Measurements from ENCODE around the gene WT1. TPM values are rescaled to one million over a fixed set of nuclear protein-coding genes. Genes with fewer than 3 reads are reported as not detected.

Gene WT1
- total RNA-seq, 1 donor from 2014 or later = not detected

GRCh38 chr11:32417806-32418205 lies 17.5 kb downstream of the WT1 start:
- TF ChIP-seq, protein P1, sequence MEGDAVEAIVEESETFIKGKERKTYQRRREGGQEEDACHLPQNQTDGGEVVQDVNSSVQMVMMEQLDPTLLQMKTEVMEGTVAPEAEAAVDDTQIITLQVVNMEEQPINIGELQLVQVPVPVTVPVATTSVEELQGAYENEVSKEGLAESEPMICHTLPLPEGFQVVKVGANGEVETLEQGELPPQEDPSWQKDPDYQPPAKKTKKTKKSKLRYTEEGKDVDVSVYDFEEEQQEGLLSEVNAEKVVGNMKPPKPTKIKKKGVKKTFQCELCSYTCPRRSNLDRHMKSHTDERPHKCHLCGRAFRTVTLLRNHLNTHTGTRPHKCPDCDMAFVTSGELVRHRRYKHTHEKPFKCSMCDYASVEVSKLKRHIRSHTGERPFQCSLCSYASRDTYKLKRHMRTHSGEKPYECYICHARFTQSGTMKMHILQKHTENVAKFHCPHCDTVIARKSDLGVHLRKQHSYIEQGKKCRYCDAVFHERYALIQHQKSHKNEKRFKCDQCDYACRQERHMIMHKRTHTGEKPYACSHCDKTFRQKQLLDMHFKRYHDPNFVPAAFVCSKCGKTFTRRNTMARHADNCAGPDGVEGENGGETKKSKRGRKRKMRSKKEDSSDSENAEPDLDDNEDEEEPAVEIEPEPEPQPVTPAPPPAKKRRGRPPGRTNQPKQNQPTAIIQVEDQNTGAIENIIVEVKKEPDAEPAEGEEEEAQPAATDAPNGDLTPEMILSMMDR (IDR thresholded peaks at IDR 0.05) = no peak
- Mint-ChIP-seq H3K9me3 (no peaks in the 10 kb centered on the region), H3K4me1 (peaks cover 3% of the 10 kb centered on the region), H3K36me3 (ENCODE audit: low read depth) (no peaks in the 10 kb centered on the region), H3K4me3 (no peak overlapping the region), H3K27ac (no peak overlapping the region), H3K27me3 (peaks cover 3% of the 10 kb centered on the region)
- no peak for DNase-seq
- no peak for ATAC-seq (ENCODE audit: low read depth)
- CTCF ChIA-PET = no interaction called here
- POLR2A ChIA-PET = no interaction called here
- intact Hi-C loops (cut with micrococcal nuclease) = no loop called here

DNA sequence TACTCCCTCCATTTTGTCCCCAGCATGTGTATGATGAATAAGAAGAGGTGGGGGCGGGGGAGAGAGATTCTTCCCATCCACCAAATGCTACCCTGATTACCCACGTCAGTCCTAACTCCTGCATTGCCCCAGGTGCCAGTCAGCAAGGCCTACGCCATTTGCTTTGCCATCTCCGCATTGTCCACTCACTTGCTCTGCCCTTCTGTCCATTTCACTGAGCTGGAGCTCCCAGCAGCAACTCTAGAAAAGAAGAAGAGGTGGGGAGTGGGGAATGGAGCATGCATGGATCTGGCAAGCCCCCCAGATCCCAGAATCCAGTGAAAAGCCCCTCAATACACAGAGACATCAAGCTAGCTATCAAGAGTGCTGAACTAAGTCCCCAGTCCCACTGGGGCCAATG lies 19.0 kb downstream of the WT1 start:
- peaks cover 3% of the 10 kb centered on the region for H3K27me3 Mint-ChIP-seq
- intact Hi-C loops (cut with micrococcal nuclease) = no loop called here
- no peak overlapping the region for H3K4me3 Mint-ChIP-seq
- DNase-seq = no peak
- H3K36me3 Mint-ChIP-seq (ENCODE audit: low read depth) = no peaks in the 10 kb centered on the region
- ChIA-PET POLR2A (no interaction called here), CTCF (no interaction called here)
- H3K9me3 Mint-ChIP-seq = no peaks in the 10 kb centered on the region
- ATAC-seq (ENCODE audit: low read depth) = no peak
- peaks cover 3% of the 10 kb centered on the region for H3K4me1 Mint-ChIP-seq
- H3K27ac Mint-ChIP-seq = no peak overlapping the region
- TF ChIP-seq, protein P1 (IDR thresholded peaks at IDR 0.05) = no peak

DNA sequence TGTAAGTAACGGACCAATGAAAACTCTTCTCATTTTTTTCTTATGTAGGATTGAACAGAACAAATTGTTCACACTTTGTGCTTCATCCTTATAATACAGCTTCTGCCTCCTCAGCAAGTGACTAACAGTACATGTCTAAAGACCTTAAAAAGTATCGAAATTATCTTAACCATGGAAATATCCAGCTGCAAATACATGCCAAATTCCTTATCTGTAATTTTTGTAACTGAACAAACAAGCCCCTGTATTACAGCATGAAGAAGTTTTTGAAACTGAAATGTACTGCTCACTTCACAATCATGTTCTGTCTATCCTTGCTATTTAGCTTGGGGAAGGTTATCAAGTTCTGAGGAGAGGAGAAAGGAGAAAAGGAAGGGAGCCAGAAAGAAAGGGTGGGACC lies 20.4 kb downstream of the WT1 start:
- H3K27ac Mint-ChIP-seq = no peak overlapping the region
- H3K4me3 Mint-ChIP-seq = no peak overlapping the region
- CTCF ChIA-PET = no interaction called here
- intact Hi-C loops (cut with micrococcal nuclease) = no loop called here
- no peaks in the 10 kb centered on the region for H3K9me3 Mint-ChIP-seq
- POLR2A ChIA-PET = no interaction called here
- H3K36me3 Mint-ChIP-seq (ENCODE audit: low read depth) = no peaks in the 10 kb centered on the region
- DNase-seq (no peak), ATAC-seq (ENCODE audit: low read depth) (no peak)
- TF ChIP-seq, protein P1 (IDR thresholded peaks at IDR 0.05) = no peak
- H3K27me3 Mint-ChIP-seq = peaks cover 3% of the 10 kb centered on the region
- H3K4me1 Mint-ChIP-seq = no peaks in the 10 kb centered on the region

- DNase-seq = no peak
- Mint-ChIP-seq H3K9me3 (no peaks in the 10 kb centered on the region), H3K27ac (no peak overlapping the region), H3K4me3 (no peak overlapping the region), H3K27me3 (peaks cover 3% of the 10 kb centered on the region), H3K36me3 (ENCODE audit: low read depth) (no peaks in the 10 kb centered on the region), H3K4me1 (no peaks in the 10 kb centered on the region)
- ChIA-PET CTCF (no interaction called here), POLR2A (interaction anchor here (0.6 kb wide), 1 partner anchor 9 kb away, joined by 3 read pairs; no protein-coding TSS in a partner anchor)
- intact Hi-C loops (cut with micrococcal nuclease) = no loop called here
- ATAC-seq (ENCODE audit: low read depth) = no peak
- TF ChIP-seq, protein P1 (IDR thresholded peaks at IDR 0.05) = no peak
Observed at GRCh38 chr11:32411942-32412615, 23.3 kb downstream of the WT1 start.

DNA sequence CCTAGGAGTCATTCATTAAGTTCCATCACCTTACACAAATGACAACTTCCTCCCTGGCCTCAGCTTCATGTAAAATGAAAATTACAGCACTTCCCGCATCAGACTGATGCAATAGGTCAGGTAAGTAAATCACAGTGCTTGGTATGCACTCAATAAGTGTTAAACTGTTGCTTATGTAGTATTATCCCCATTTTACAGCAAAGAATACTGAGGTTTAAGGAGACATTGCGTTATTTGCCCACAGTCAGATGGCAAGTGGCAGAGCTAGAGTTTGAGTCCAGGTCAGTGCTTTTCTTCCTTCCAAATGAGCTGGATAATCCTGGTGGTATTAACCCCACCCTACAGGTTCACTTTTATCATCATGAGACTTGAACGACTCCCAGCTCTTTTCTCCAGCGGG lies 29.7 kb downstream of the WT1 start:
- no peak overlapping the region for H3K27ac Mint-ChIP-seq
- intact Hi-C loops (cut with micrococcal nuclease) = no loop called here
- H3K36me3 Mint-ChIP-seq (ENCODE audit: low read depth) = no peaks in the 10 kb centered on the region
- ChIA-PET CTCF (no interaction called here), POLR2A (no interaction called here)
- H3K9me3 Mint-ChIP-seq = peaks cover 3% of the 10 kb centered on the region
- DNase-seq = no peak
- ATAC-seq (ENCODE audit: low read depth) = no peak
- no peaks in the 10 kb centered on the region for H3K4me1 Mint-ChIP-seq
- H3K27me3 Mint-ChIP-seq = peaks cover 2% of the 10 kb centered on the region
- H3K4me3 Mint-ChIP-seq = no peak overlapping the region
- TF ChIP-seq, protein P1 (IDR thresholded peaks at IDR 0.05) = no peak

Data from activated B cell treated with CpG ODN at 0.5 μM for 24 hours (primary cell).